HCT116 (cell line): ENCODE measurements around the gene CTXN1. TPM values are rescaled to one million over a fixed set of nuclear protein-coding genes. Genes with fewer than 3 reads are reported as not detected.

Experiments used
- ATAC-seq: fragments of 200-7000 bp; cut with Tn5 transposase; 2 replicates; pipeline ENCODE4 v1.9.1; 2020; ENCODE audit warnings: mild to moderate bottlenecking, moderate library complexity
- BruUV-seq: library from RNA; stranded (reverse); fragments of 400-500 nt; replicated peaks from 2 replicates; lab custom pipeline; 2021; lab: Mats Ljungman, UMichigan
- CTCF ChIA-PET: fragments of 300-600 bp; sonication (Branson Sonifier 250); formaldehyde crosslinking; loops from one replicate; lab custom pipeline; 2021; ENCODE audit warnings: antibody characterized with exemption; lab: Charles Lee
- POLR2A ChIA-PET: fragments of 300-600, 350-600 bp; sonication (Branson Sonifier 250); formaldehyde crosslinking; loops from one replicate; lab custom pipeline; 2021; ENCODE audit warnings: antibody characterized with exemption; lab: Charles Lee
- RAD21 ChIA-PET, 2 experiments: fragments of 300-600 bp; sonication (Branson Sonifier 250); formaldehyde crosslinking; loops; one replicate each; lab custom pipeline; 2023; ENCODE audit warnings: low total read pairs in 2 of 2; ENCODE audit not compliant: uncharacterized antibody in 2 of 2, unreplicated experiment in 2 of 2, low non-redundant PET in 1 of 2; lab: Charles Lee
- DNase-seq: peaks from one replicate; pipeline ENCODE4 v3.0.0-alpha.2; 2010; ENCODE audit warnings: low read depth, low spot score
- H2AFZ ChIP-seq: fragments of 200-600 bp; shearing (Covaris generic), sonication (generic); 2 replicates; pipeline ENCODE4 v1.6.1; 2017; ENCODE audit warnings: low read depth, mixed run types, mixed read lengths, antibody characterized with exemption, low read length; ENCODE audit not compliant: poor library complexity, severe bottlenecking
- H3K27ac ChIP-seq: 2 replicates; pipeline ENCODE4 v1.5.1; 2012; ENCODE audit warnings: low read depth, low read length
- H3K27me3 ChIP-seq: fragments of 200-600 bp; sonication (generic); 2 replicates; pipeline ENCODE4 v1.6.1; 2016; ENCODE audit warnings: mixed run types, low read length, mixed read lengths; ENCODE audit not compliant: insufficient read depth
- H3K36me3 ChIP-seq, 2 experiments: fragments of 200-500 bp in 1 of 2; fragments of 200-600 bp in 1 of 2; sonication (Bioruptor generic) in 1 of 2; sonication (generic) in 1 of 2; 2 replicates each; pipeline versions ENCODE4 v1.5.1 to v1.6.1; 2014 to 2016; ENCODE audit warnings: low read length in 2 of 2, inconsistent platforms in 1 of 2, mixed read lengths in 1 of 2, mixed run types in 1 of 2; ENCODE audit not compliant: insufficient read depth in 2 of 2, control insufficient read depth in 1 of 2
- H3K4me1 ChIP-seq, 2 experiments: fragments of 200-600 bp in 1 of 2; sonication (generic) in 1 of 2; 2 replicates each; pipeline versions ENCODE4 v1.5.1 to v1.6.1; 2012 to 2017; ENCODE audit warnings: low read length in 2 of 2, inconsistent platforms in 1 of 2, mild to moderate bottlenecking in 1 of 2, mixed read lengths in 1 of 2, mixed run types in 1 of 2, moderate library complexity in 1 of 2; ENCODE audit not compliant: insufficient read depth in 2 of 2, control insufficient read depth in 1 of 2
- H3K4me2 ChIP-seq: fragments of 200-600 bp; sonication (generic); 2 replicates; pipeline ENCODE4 v1.6.1; 2017; ENCODE audit warnings: mixed run types, low read length, mixed read lengths
- H3K4me3 ChIP-seq, 2 experiments: fragments of 200-600 bp in 1 of 2; sonication (generic) in 1 of 2; replicated peaks in 1 of 2; 2 replicates each; pipeline ENCODE4 v1.5.1; 2011 to 2016; ENCODE audit warnings: low read length in 2 of 2, control low read depth in 1 of 2, low read depth in 1 of 2, mild to moderate bottlenecking in 1 of 2, mixed read lengths in 1 of 2, mixed run types in 1 of 2
- H3K79me2 ChIP-seq: fragments of 200-600 bp; sonication (generic); 2 replicates; pipeline ENCODE4 v1.6.1; 2017; ENCODE audit warnings: mild to moderate bottlenecking, mixed run types, low read length, moderate library complexity, mixed read lengths; ENCODE audit not compliant: insufficient read depth
- H3K9ac ChIP-seq: fragments of 200-600 bp; sonication (generic); 2 replicates; pipeline ENCODE4 v1.6.1; 2016; ENCODE audit warnings: low read length, mixed read lengths
- H3K9me2 ChIP-seq: fragments of 200-600 bp; sonication (generic), shearing (Covaris generic); 2 replicates; pipeline ENCODE4 v1.6.1; 2017; ENCODE audit warnings: mixed run types, mild to moderate bottlenecking, moderate library complexity; ENCODE audit not compliant: insufficient read depth
- H3K9me3 ChIP-seq, 2 experiments: fragments of 200-500 bp in 1 of 2; fragments of 200-600 bp in 1 of 2; sonication (Bioruptor generic) in 1 of 2; sonication (generic) in 1 of 2; 2 replicates each; pipeline ENCODE4 v1.6.1; 2014 to 2017; ENCODE audit warnings: low read length in 2 of 2, mixed read lengths in 2 of 2, inconsistent platforms in 1 of 2, low read depth in 1 of 2, mild to moderate bottlenecking in 1 of 2, mixed run types in 1 of 2, moderate library complexity in 1 of 2; ENCODE audit not compliant: control insufficient read depth in 1 of 2, insufficient read depth in 1 of 2
- H4K20me1 ChIP-seq: fragments of 200-600 bp; sonication (generic), shearing (Covaris generic); 2 replicates; pipeline ENCODE4 v1.6.1; 2017; ENCODE audit warnings: mixed run types, mild to moderate bottlenecking, moderate library complexity; ENCODE audit not compliant: insufficient read depth
- ATF3 ChIP-seq: IDR thresholded peaks from 2 replicates; pipeline ENCODE4 v1.6.1; 2012
- CBX3 ChIP-seq: IDR thresholded peaks from 2 replicates; pipeline ENCODE4 v1.6.1; 2012; ENCODE audit warnings: low read depth
- CEBPB ChIP-seq: IDR thresholded peaks from 2 replicates; pipeline ENCODE4 v1.6.1; 2012; ENCODE audit warnings: low read depth
- ELF1 ChIP-seq: IDR thresholded peaks from 2 replicates; pipeline ENCODE4 v1.6.1; 2012; ENCODE audit warnings: low read depth, borderline replicate concordance
- EZH2 ChIP-seq: fragments of 200-600 bp; sonication (generic); IDR thresholded peaks from 2 replicates; pipeline ENCODE4 v1.6.1; 2017; ENCODE audit warnings: antibody characterized with exemption, mixed run types
- FOSL1 ChIP-seq: IDR thresholded peaks from 2 replicates; pipeline ENCODE4 v1.6.1; 2012; ENCODE audit warnings: low read depth
- JUND ChIP-seq: IDR thresholded peaks from 2 replicates; pipeline ENCODE4 v1.6.1; 2012
- POLR2A ChIP-seq: IDR thresholded peaks from 2 replicates; pipeline ENCODE4 v1.7.0; 2011; ENCODE audit warnings: borderline replicate concordance; ENCODE audit not compliant: insufficient read depth, insufficient read length; ENCODE audit errors: extremely low read depth
- POLR2AphosphoS5 ChIP-seq: IDR thresholded peaks from 2 replicates; pipeline ENCODE4 v1.6.1; 2011; ENCODE audit warnings: mild to moderate bottlenecking, low read depth, low read length, moderate library complexity
- RAD21 ChIP-seq: IDR thresholded peaks from 2 replicates; pipeline ENCODE4 v1.6.1; 2012; ENCODE audit warnings: low read depth, mild to moderate bottlenecking
- REST ChIP-seq: IDR thresholded peaks from 2 replicates; pipeline ENCODE4 v1.6.1; 2012; ENCODE audit warnings: low read depth
- SP1 ChIP-seq: IDR thresholded peaks from 2 replicates; pipeline ENCODE4 v1.6.1; 2012; ENCODE audit warnings: low read depth
- SRF ChIP-seq: IDR thresholded peaks from 2 replicates; pipeline ENCODE4 v1.6.1; 2012; ENCODE audit warnings: low read depth
- TCF7L2 ChIP-seq: IDR thresholded peaks from 2 replicates; pipeline ENCODE4 v1.7.0; 2011; ENCODE audit warnings: borderline replicate concordance, inconsistent platforms; ENCODE audit not compliant: insufficient read depth, insufficient read length; ENCODE audit errors: extremely low read depth
- ZBTB33 ChIP-seq: IDR thresholded peaks from 2 replicates; pipeline ENCODE4 v1.6.1; 2011; ENCODE audit warnings: mild to moderate bottlenecking, low read length, moderate library complexity; ENCODE audit not compliant: insufficient replicate concordance; ENCODE audit errors: extremely low read depth
- ZFX ChIP-seq: fragments of 450-650 bp; IDR thresholded peaks from 2 replicates; pipeline ENCODE4 v1.6.1; 2017
- ZNF274 ChIP-seq: fragments of 200-500 bp; sonication (Bioruptor generic); IDR thresholded peaks from 2 replicates; pipeline ENCODE4 v1.6.1; 2014; ENCODE audit warnings: mild to moderate bottlenecking, low read depth, low read length, inconsistent platforms
- intact Hi-C: fragments of 100-400 bp; cut with micrococcal nuclease; formaldehyde crosslinking; loops from 2 replicates; pipeline ENCODE4 v1.10.0; 2022
- total RNA-seq: library from RNA; stranded (reverse); gene quantifications from one replicate; pipeline ENCODE4 v1.2.1, GENCODE V29; 2021; ENCODE audit not compliant: unreplicated experiment
- TF ChIP-seq, protein P1 (sequence below), 3 experiments: fragments of 200-600 bp in 1 of 3; sonication (generic) in 1 of 3; IDR thresholded peaks in 2 of 3; conservative IDR thresholded peaks in 1 of 3; 2 replicates each; pipeline ENCODE4 v1.5.1; 2012 to 2017; ENCODE audit warnings: low read depth in 2 of 3, low read length in 2 of 3, antibody characterized with exemption in 1 of 3, borderline replicate concordance in 1 of 3, control low read depth in 1 of 3, mild to moderate bottlenecking in 1 of 3, mixed read lengths in 1 of 3, mixed run types in 1 of 3, moderate library complexity in 1 of 3; ENCODE audit not compliant: insufficient read depth in 1 of 3
- TF ChIP-seq, protein P2 (sequence below): IDR thresholded peaks from 2 replicates; pipeline ENCODE4 v1.6.1; 2012

Gene CTXN1
- total RNA-seq, 1 experiment from 2014 or later: 56.0 TPM

DNA sequence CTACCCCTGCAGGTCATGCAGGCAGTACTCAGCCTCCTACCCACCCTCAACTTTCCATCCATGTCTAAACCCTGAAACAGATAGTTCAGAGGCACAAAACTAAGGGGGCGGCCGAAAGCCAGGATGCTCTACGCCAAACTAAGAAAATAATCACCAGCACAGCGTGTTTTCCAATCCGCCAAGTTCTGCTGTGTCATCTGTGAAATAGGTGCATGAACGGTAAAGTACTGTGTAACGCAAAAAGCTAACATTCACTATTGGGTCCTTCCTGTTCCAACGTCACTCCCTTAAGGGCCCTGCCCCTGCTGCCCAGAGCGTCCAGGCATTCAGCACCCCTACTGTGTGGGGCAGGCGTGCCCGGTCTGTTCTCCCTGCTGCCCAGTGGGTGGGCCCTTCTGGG lies 29.8 kb upstream of the CTXN1 start:
- intact Hi-C loops: no loop called here
- Histone ChIP-seq H3K36me3 (peaks cover 3 to 4% of the 10 kb centered on the region in 2 experiments; a peak in 2 of 4 replicates), H4K20me1 (0 out of 2 replicates have a peak, but pooled peaks cover 2% of the 10 kb centered on the region), H3K4me2 (no peak overlapping the region), H3K9me2 (no peaks in the 10 kb centered on the region), H2AFZ (no peak overlapping the region), H3K27me3 (no peaks in the 10 kb centered on the region), H3K4me1 (peaks cover 0 to 8% of the 10 kb centered on the region in 2 experiments; a peak in 1 of 4 replicates), H3K9ac (no peak overlapping the region), H3K27ac (no peak overlapping the region), H3K9me3 (no peaks in the 10 kb centered on the region), H3K4me3 (no peak overlapping the region), H3K79me2 (no peaks in the 10 kb centered on the region)
- 0 out of 2 replicates have a peak, but pooled peaks have one; percentile 15 for ATAC-seq
- BruUV-seq: no TSS peak
- POLR2A ChIA-PET: interaction anchor here (0.7 kb wide), 1 partner anchor 10 kb away, joined by 3 read pairs; no protein-coding TSS in a partner anchor
- TF ChIP-seq CEBPB: no peak
- TF ChIP-seq JUND: no peak
- no peak for TF ChIP-seq RAD21
- TF ChIP-seq POLR2AphosphoS5: no peak
- no peak for TF ChIP-seq SRF
- TF ChIP-seq ZBTB33: no peak
- TF ChIP-seq, protein P1, sequence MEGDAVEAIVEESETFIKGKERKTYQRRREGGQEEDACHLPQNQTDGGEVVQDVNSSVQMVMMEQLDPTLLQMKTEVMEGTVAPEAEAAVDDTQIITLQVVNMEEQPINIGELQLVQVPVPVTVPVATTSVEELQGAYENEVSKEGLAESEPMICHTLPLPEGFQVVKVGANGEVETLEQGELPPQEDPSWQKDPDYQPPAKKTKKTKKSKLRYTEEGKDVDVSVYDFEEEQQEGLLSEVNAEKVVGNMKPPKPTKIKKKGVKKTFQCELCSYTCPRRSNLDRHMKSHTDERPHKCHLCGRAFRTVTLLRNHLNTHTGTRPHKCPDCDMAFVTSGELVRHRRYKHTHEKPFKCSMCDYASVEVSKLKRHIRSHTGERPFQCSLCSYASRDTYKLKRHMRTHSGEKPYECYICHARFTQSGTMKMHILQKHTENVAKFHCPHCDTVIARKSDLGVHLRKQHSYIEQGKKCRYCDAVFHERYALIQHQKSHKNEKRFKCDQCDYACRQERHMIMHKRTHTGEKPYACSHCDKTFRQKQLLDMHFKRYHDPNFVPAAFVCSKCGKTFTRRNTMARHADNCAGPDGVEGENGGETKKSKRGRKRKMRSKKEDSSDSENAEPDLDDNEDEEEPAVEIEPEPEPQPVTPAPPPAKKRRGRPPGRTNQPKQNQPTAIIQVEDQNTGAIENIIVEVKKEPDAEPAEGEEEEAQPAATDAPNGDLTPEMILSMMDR (IDR thresholded peaks at IDR 0.05 in 2 of 3, conservative IDR thresholded peaks at IDR 0.05 in 1 of 3; ENCODE audit: borderline replicate concordance in 1 of 3, insufficient read depth in 1 of 3, low read depth in 2 of 3, low read length in 2 of 3): no peak
- no peak for TF ChIP-seq ATF3
- TF ChIP-seq SP1: no peak
- TF ChIP-seq ZFX: no peak
- no peak for TF ChIP-seq REST
- TF ChIP-seq ELF1: no peak
- TF ChIP-seq CBX3: no peak
- TF ChIP-seq EZH2: no peak
- no peak for TF ChIP-seq ZNF274
- TF ChIP-seq, protein P2, sequence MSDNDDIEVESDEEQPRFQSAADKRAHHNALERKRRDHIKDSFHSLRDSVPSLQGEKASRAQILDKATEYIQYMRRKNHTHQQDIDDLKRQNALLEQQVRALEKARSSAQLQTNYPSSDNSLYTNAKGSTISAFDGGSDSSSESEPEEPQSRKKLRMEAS: no peak
- TF ChIP-seq TCF7L2: no peak
- TF ChIP-seq FOSL1: no peak
- no peak for TF ChIP-seq POLR2A
- no peak for DNase-seq
- CTCF ChIA-PET: no interaction called here
- RAD21 ChIA-PET: no interaction called here
